ENCODE measurements around the gene EFCAB7. TPM values are rescaled to one million over a fixed set of nuclear protein-coding genes. Genes with fewer than 3 reads are reported as not detected.

EFCAB7 gene
- polyA plus RNA-seq, 2 donors, result 2.0 to 2.8 TPM

GRCh38 chr1:63612971-63613370, 89.6 kb downstream of the EFCAB7 start:
- Histone ChIP-seq H3K9me3 (ENCODE audit: control insufficient read depth in 2 of 2, insufficient read depth in 1 of 2, low read depth in 1 of 2, low read length in 1 of 2) (no peaks in the 10 kb centered on the region), H3K27ac (ENCODE audit: low read depth in 2 of 2, low read length in 1 of 2) (no peak overlapping the region)

GRCh38 chr1:63615768-63616420, 92.6 kb downstream of the EFCAB7 start:
- Histone ChIP-seq H3K36me3 (ENCODE audit: control insufficient read depth in 2 of 2, insufficient read depth in 2 of 2, low read length in 1 of 2) (no peaks in the 10 kb centered on the region), H3K9me3 (ENCODE audit: control insufficient read depth in 2 of 2, insufficient read depth in 1 of 2, low read depth in 1 of 2, low read length in 1 of 2) (no peaks in the 10 kb centered on the region), H3K27ac (ENCODE audit: low read depth in 2 of 2, low read length in 1 of 2) (no peak overlapping the region), H3K4me3 (ENCODE audit: low read depth in 1 of 2, low read length in 2 of 2) (no peak overlapping the region), H3K27me3 (ENCODE audit: control insufficient read depth in 1 of 2, insufficient read depth in 2 of 2, low read length in 2 of 2) (no peaks in the 10 kb centered on the region), H3K4me1 (ENCODE audit: control insufficient read depth in 2 of 2, insufficient read depth in 2 of 2, low read length in 1 of 2) (no peaks in the 10 kb centered on the region)
- 36 to 39% methylated on average over 6 of the region's 6 CpGs for WGBS, 2 donors

More at GRCh38 chr1:63612971-63613370, 89.6 kb downstream of the EFCAB7 start:
- H3K4me3 ChIP-seq (ENCODE audit: low read depth in 1 of 2, low read length in 2 of 2), result no peak overlapping the region
- no peaks in the 10 kb centered on the region for H3K27me3 ChIP-seq (ENCODE audit: control insufficient read depth in 1 of 2, insufficient read depth in 2 of 2, low read length in 2 of 2)
- H3K4me1 ChIP-seq (ENCODE audit: control insufficient read depth in 2 of 2, insufficient read depth in 2 of 2, low read length in 1 of 2), result no peaks in the 10 kb centered on the region
- no peaks in the 10 kb centered on the region for H3K36me3 ChIP-seq (ENCODE audit: control insufficient read depth in 2 of 2, insufficient read depth in 2 of 2, low read length in 1 of 2)

DNA sequence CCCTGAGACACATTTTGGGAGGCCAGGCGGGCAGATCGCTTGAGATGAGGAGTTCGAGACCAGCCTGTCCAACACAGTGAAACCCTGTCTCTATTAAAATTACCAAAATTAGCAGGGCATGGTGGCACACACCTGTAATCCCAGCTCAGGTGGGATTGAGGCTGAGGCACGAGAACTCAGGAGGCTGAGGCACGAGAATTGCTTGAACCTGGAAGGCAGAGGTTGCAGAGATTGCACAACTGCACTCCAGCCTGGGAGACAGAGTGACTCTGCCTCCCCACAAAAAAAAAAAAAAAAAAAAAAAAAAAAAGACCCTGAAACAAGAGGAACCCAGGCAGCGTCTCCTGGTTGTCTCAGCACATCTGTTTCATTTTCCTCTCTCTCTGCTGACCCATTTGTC, 94.1 kb downstream of the EFCAB7 start:
- no peak overlapping the region for H3K27ac ChIP-seq (ENCODE audit: low read depth in 2 of 2, low read length in 1 of 2)
- H3K9me3 ChIP-seq (ENCODE audit: control insufficient read depth in 2 of 2, insufficient read depth in 1 of 2, low read depth in 1 of 2, low read length in 1 of 2), result no peaks in the 10 kb centered on the region
- no peaks in the 10 kb centered on the region for H3K4me1 ChIP-seq (ENCODE audit: control insufficient read depth in 2 of 2, insufficient read depth in 2 of 2, low read length in 1 of 2)
- no peak overlapping the region for H3K4me3 ChIP-seq (ENCODE audit: low read depth in 1 of 2, low read length in 2 of 2)
- WGBS, 2 donors, result 94 to 99% methylated on average over 6 of the region's 6 CpGs
- H3K27me3 ChIP-seq (ENCODE audit: control insufficient read depth in 1 of 2, insufficient read depth in 2 of 2, low read length in 2 of 2), result no peaks in the 10 kb centered on the region
- H3K36me3 ChIP-seq (ENCODE audit: control insufficient read depth in 2 of 2, insufficient read depth in 2 of 2, low read length in 1 of 2), result no peaks in the 10 kb centered on the region

DNA sequence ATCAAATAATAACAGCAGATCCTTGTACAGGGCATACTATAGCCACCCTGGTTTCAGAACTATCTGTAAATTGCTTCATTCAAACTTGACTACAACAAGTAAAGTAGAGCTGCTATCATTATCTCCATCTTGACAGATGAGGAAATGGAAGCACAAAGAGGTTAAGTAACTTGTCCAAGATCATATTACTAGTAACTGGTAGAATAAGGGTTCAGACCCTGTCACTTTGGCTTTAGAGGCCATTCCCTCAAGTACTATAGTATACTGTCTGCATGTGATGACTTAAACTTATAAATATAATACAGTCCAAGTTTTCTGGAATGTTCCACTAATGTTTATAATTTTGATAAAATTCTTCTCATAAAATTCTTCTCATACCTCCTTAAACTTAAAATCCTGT, 94.7 kb downstream of the EFCAB7 start:
- no peaks in the 10 kb centered on the region for H3K36me3 ChIP-seq (ENCODE audit: control insufficient read depth in 2 of 2, insufficient read depth in 2 of 2, low read length in 1 of 2)
- no peaks in the 10 kb centered on the region for H3K27me3 ChIP-seq (ENCODE audit: control insufficient read depth in 1 of 2, insufficient read depth in 2 of 2, low read length in 2 of 2)
- no peak overlapping the region for H3K27ac ChIP-seq (ENCODE audit: low read depth in 2 of 2, low read length in 1 of 2)
- no peak overlapping the region for H3K4me3 ChIP-seq (ENCODE audit: low read depth in 1 of 2, low read length in 2 of 2)
- no peaks in the 10 kb centered on the region for H3K4me1 ChIP-seq (ENCODE audit: control insufficient read depth in 2 of 2, insufficient read depth in 2 of 2, low read length in 1 of 2)
- no peaks in the 10 kb centered on the region for H3K9me3 ChIP-seq (ENCODE audit: control insufficient read depth in 2 of 2, insufficient read depth in 1 of 2, low read depth in 1 of 2, low read length in 1 of 2)

- Histone ChIP-seq H3K27me3 (ENCODE audit: control insufficient read depth in 1 of 2, insufficient read depth in 2 of 2, low read length in 2 of 2) (no peaks in the 10 kb centered on the region), H3K4me1 (ENCODE audit: control insufficient read depth in 2 of 2, insufficient read depth in 2 of 2, low read length in 1 of 2) (no peaks in the 10 kb centered on the region), H3K27ac (ENCODE audit: low read depth in 2 of 2, low read length in 1 of 2) (no peak overlapping the region), H3K9me3 (ENCODE audit: control insufficient read depth in 2 of 2, insufficient read depth in 1 of 2, low read depth in 1 of 2, low read length in 1 of 2) (no peaks in the 10 kb centered on the region), H3K36me3 (ENCODE audit: control insufficient read depth in 2 of 2, insufficient read depth in 2 of 2, low read length in 1 of 2) (no peaks in the 10 kb centered on the region), H3K4me3 (ENCODE audit: low read depth in 1 of 2, low read length in 2 of 2) (no peak overlapping the region)
- 78 to 96% methylated on average over 4 of the region's 4 CpGs for WGBS, 2 donors
Measured at GRCh38 chr1:63619558-63619957, 96.2 kb downstream of the EFCAB7 start.

- Histone ChIP-seq H3K27ac (ENCODE audit: low read depth in 2 of 2, low read length in 1 of 2) (no peak overlapping the region), H3K27me3 (ENCODE audit: control insufficient read depth in 1 of 2, insufficient read depth in 2 of 2, low read length in 2 of 2) (no peaks in the 10 kb centered on the region), H3K36me3 (ENCODE audit: control insufficient read depth in 2 of 2, insufficient read depth in 2 of 2, low read length in 1 of 2) (no peaks in the 10 kb centered on the region), H3K4me1 (ENCODE audit: control insufficient read depth in 2 of 2, insufficient read depth in 2 of 2, low read length in 1 of 2) (no peaks in the 10 kb centered on the region), H3K9me3 (ENCODE audit: control insufficient read depth in 2 of 2, insufficient read depth in 1 of 2, low read depth in 1 of 2, low read length in 1 of 2) (no peaks in the 10 kb centered on the region), H3K4me3 (ENCODE audit: low read depth in 1 of 2, low read length in 2 of 2) (no peak overlapping the region)
- 90 to 91% methylated on average over 5 of the region's 5 CpGs for WGBS, 2 donors
Measured at GRCh38 chr1:63620671-63621070, 97.3 kb downstream of the EFCAB7 start.

- H3K27ac ChIP-seq (ENCODE audit: low read depth in 2 of 2, low read length in 1 of 2), result no peak overlapping the region
- no peaks in the 10 kb centered on the region for H3K27me3 ChIP-seq (ENCODE audit: control insufficient read depth in 1 of 2, insufficient read depth in 2 of 2, low read length in 2 of 2)
- H3K4me1 ChIP-seq (ENCODE audit: control insufficient read depth in 2 of 2, insufficient read depth in 2 of 2, low read length in 1 of 2), result no peaks in the 10 kb centered on the region
- 50 to 65% methylated on average over 3 of the region's 3 CpGs for WGBS, 2 donors
- no peaks in the 10 kb centered on the region for H3K9me3 ChIP-seq (ENCODE audit: control insufficient read depth in 2 of 2, insufficient read depth in 1 of 2, low read depth in 1 of 2, low read length in 1 of 2)
- no peak overlapping the region for H3K4me3 ChIP-seq (ENCODE audit: low read depth in 1 of 2, low read length in 2 of 2)
- H3K36me3 ChIP-seq (ENCODE audit: control insufficient read depth in 2 of 2, insufficient read depth in 2 of 2, low read length in 1 of 2), result no peaks in the 10 kb centered on the region
Measured at GRCh38 chr1:63621075-63621474, 97.8 kb downstream of the EFCAB7 start.

- H3K27ac ChIP-seq (ENCODE audit: low read depth in 2 of 2, low read length in 1 of 2), result peak overlapping the region in 1 of 2 donors; percentile 57
Measured at GRCh38 chr1:63621698-63622097, 98.4 kb downstream of the EFCAB7 start.

More at GRCh38 chr1:63621698-63622097, 98.4 kb downstream of the EFCAB7 start:
- Histone ChIP-seq H3K9me3 (ENCODE audit: control insufficient read depth in 2 of 2, insufficient read depth in 1 of 2, low read depth in 1 of 2, low read length in 1 of 2) (no peaks in the 10 kb centered on the region), H3K27me3 (ENCODE audit: control insufficient read depth in 1 of 2, insufficient read depth in 2 of 2, low read length in 2 of 2) (no peaks in the 10 kb centered on the region), H3K36me3 (ENCODE audit: control insufficient read depth in 2 of 2, insufficient read depth in 2 of 2, low read length in 1 of 2) (no peaks in the 10 kb centered on the region), H3K4me3 (ENCODE audit: low read depth in 1 of 2, low read length in 2 of 2) (no peak overlapping the region), H3K4me1 (ENCODE audit: control insufficient read depth in 2 of 2, insufficient read depth in 2 of 2, low read length in 1 of 2) (no peaks in the 10 kb centered on the region)
- WGBS, 2 donors, result 22 to 49% methylated on average over 6 of the region's 6 CpGs

Other genes with a start within 250 kb of the EFCAB7 start
- under 1 TPM; 0.06 to 0.16 TPM for gene FOXD3, start 201.0 kb upstream of the EFCAB7 start, polyA plus RNA-seq
- gene ALG6, start 155.9 kb upstream of the EFCAB7 start, polyA plus RNA-seq, result 10 to 100 TPM in 1 of 2 donors, 1 to 10 TPM in 1; 8.3 to 14.1 TPM
- 10 to 100 TPM; 17.1 to 26.7 TPM for gene ITGB3BP, start 300 bp upstream of the EFCAB7 start, polyA plus RNA-seq
- 10 to 100 TPM in 1 of 2 donors, 1 to 10 TPM in 1; 5.4 to 28.0 TPM for gene PGM1, start 69.9 kb downstream of the EFCAB7 start, polyA plus RNA-seq